Body of pancreas (tissue), 4 donors: ENCODE measurements around the gene GNAI1. TPM values are rescaled to one million over a fixed set of nuclear protein-coding genes. Genes with fewer than 3 reads are reported as not detected.

ENCODE experiments used
- ATAC-seq: fragments of 150-250 bp; one replicate; pipeline ENCODE4 v1.9.1; 2016
- DNase-seq, 4 donors: peaks; one replicate each; pipeline ENCODE4 v3.0.0-alpha.2; 2019
- H3K27ac ChIP-seq, 4 donors: fragments of 200-600 bp; sonication (generic); 1 replicate in 3 of 4; 2 replicates in 1 of 4; pipeline versions ENCODE4 v1.5.1 to v1.6.1; 2016 to 2019; ENCODE audit warnings: mild to moderate bottlenecking in 1 of 4, mixed read lengths in 1 of 4, moderate library complexity in 1 of 4
- H3K27me3 ChIP-seq, 2 donors: fragments of 200-600 bp; sonication (generic); one replicate each; pipeline ENCODE4 v1.6.0; 2016; ENCODE audit warnings: mild to moderate bottlenecking in 1 of 2
- H3K36me3 ChIP-seq, 2 donors: fragments of 200-600 bp; sonication (generic); replicated peaks in 1 of 2; 2 replicates each; pipeline ENCODE4 v1.5.1; 2016; ENCODE audit warnings: low read depth in 2 of 2; ENCODE audit not compliant: insufficient read depth in 1 of 2
- H3K4me1 ChIP-seq: fragments of 200-600 bp; sonication (generic); one replicate; pipeline ENCODE4 v1.6.0; 2016
- H3K4me3 ChIP-seq, 2 donors: fragments of 200-600 bp; sonication (generic); 1 replicate in 1 of 2; 2 replicates in 1 of 2; pipeline ENCODE4 v1.5.1; 2016 to 2019
- H3K9me3 ChIP-seq, 3 donors: fragments of 200-600 bp; sonication (generic); 1 replicate in 2 of 3; 2 replicates in 1 of 3; pipeline ENCODE4 v1.5.1; 2016
- CTCF ChIP-seq, 7 experiments: fragments of 450-650 bp in 4 of 7; fragments of 200-600 bp in 3 of 7; sonication (generic) in 3 of 7; IDR thresholded peaks; one replicate each; pipeline ENCODE4 v1.5.1; 2016 to 2019; ENCODE audit warnings: antibody characterized with exemption in 7 of 7
- POLR2A ChIP-seq, 3 donors: fragments of 450-650 bp; IDR thresholded peaks; one replicate each; pipeline ENCODE4 v1.6.1; 2016; ENCODE audit warnings: antibody characterized with exemption in 3 of 3, mild to moderate bottlenecking in 2 of 3
- WGBS, 2 donors: methylation state at CpG; one replicate each; pipeline ENCODE4 v1.1.5; 2017; 5-methylcytosine and 5-hydroxymethylcytosine counted together
- intact Hi-C: fragments of 100-400 bp; cut with DNase I; formaldehyde crosslinking; loops from one replicate; pipeline ENCODE4 v1.15.1; 2023
- total RNA-seq, 2 donors: library from RNA; depleted of rRNA; stranded (reverse); fragments of >200 nt; gene quantifications; one replicate each; pipeline ENCODE4 v1.1.0, GENCODE V29; 2016

The GNAI1 gene
- total RNA-seq, 2 donors from 2014 or later = 9.1 to 16.5 TPM

GRCh38 chr7:80215734-80216133 lies 81.1 kb downstream of the GNAI1 start:
- intact Hi-C loops = no loop called here
- TF ChIP-seq CTCF (IDR thresholded peaks at IDR 0.05) = no peak
- TF ChIP-seq POLR2A (IDR thresholded peaks at IDR 0.05) = no peak
- H3K4me1 ChIP-seq = no peaks in the 10 kb centered on the region
- DNase-seq = no peak
- H3K9me3 ChIP-seq = no peaks in the 10 kb centered on the region
- no peak overlapping the region for H3K27ac ChIP-seq
- no peaks in the 10 kb centered on the region for H3K27me3 ChIP-seq
- H3K36me3 ChIP-seq = no peaks in the 10 kb centered on the region
- ATAC-seq = no peak
- 72 to 82% methylated on average over 3 of the region's 3 CpGs for WGBS, 2 donors
- no peak overlapping the region for H3K4me3 ChIP-seq

- Histone ChIP-seq H3K36me3 (no peaks in the 10 kb centered on the region), H3K27me3 (no peaks in the 10 kb centered on the region), H3K27ac (no peak overlapping the region), H3K4me1 (no peaks in the 10 kb centered on the region), H3K4me3 (no peak overlapping the region), H3K9me3 (no peaks in the 10 kb centered on the region)
- no peak for DNase-seq
- WGBS, 2 donors = 70 to 73% methylated on average over 2 of the region's 2 CpGs
- no peak for TF ChIP-seq CTCF (IDR thresholded peaks at IDR 0.05)
- TF ChIP-seq POLR2A (IDR thresholded peaks at IDR 0.05) = no peak
- intact Hi-C loops = no loop called here
- ATAC-seq = no peak
Measured at GRCh38 chr7:80216996-80217842, 82.6 kb downstream of the GNAI1 start.

DNA sequence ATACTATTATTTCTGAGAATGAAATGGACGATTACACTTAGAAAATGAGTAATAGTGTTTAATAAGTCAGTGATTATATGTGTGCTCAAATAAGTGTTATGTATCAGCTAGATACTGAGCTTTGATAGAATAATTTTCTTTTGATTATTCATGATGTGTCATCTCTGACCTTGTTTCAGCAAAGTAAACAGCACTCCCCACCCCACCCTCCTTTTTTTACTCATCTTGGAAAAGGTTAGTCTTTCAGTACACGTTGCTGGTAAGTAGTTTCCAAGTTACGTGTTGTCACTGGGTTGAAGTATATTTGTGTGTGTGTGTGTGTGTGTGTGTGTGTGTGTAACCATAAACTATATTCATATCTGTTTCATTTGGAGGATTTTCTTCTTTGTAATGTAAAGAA lies 84.1 kb downstream of the GNAI1 start:
- Histone ChIP-seq H3K4me3 (no peak overlapping the region), H3K9me3 (no peaks in the 10 kb centered on the region), H3K27me3 (no peaks in the 10 kb centered on the region), H3K4me1 (no peaks in the 10 kb centered on the region), H3K27ac (no peak overlapping the region), H3K36me3 (no peaks in the 10 kb centered on the region)
- intact Hi-C loops = no loop called here
- WGBS, 2 donors = 50 to 61% methylated on average over 3 of the region's 3 CpGs
- TF ChIP-seq CTCF (IDR thresholded peaks at IDR 0.05) (no peak), POLR2A (IDR thresholded peaks at IDR 0.05) (no peak)
- ATAC-seq (no peak), DNase-seq (no peak)

- 87 to 92% methylated on average over 6 of the region's 6 CpGs for WGBS, 2 donors
- Histone ChIP-seq H3K4me1 (no peaks in the 10 kb centered on the region), H3K27ac (no peak overlapping the region), H3K9me3 (no peaks in the 10 kb centered on the region), H3K36me3 (no peaks in the 10 kb centered on the region), H3K4me3 (no peak overlapping the region), H3K27me3 (no peaks in the 10 kb centered on the region)
- ATAC-seq = no peak
- no peak for TF ChIP-seq CTCF (IDR thresholded peaks at IDR 0.05)
- DNase-seq = no peak
- intact Hi-C loops = no loop called here
Measured at GRCh38 chr7:80220022-80220634, 85.5 kb downstream of the GNAI1 start.
